Esophagus squamous epithelium (tissue), 5 donors: ENCODE results near the gene PRDX5. TPM values are rescaled to one million over a fixed set of nuclear protein-coding genes. Genes with fewer than 3 reads are reported as not detected.
"Not testable (repeated sequence)": the region's sequence is repeated elsewhere in the genome, so short reads cannot be mapped to it uniquely, and the experiment has no call there.

Experiments
- DNase-seq: peaks from one replicate; lab custom pipeline; 2025; lab: John Stamatoyannopoulos, UW
- H3K27ac ChIP-seq, 4 donors: fragments of 200-600 bp; sonication (generic); one replicate each; pipeline ENCODE4 v1.5.1; 2016 to 2019; ENCODE audit warnings: mild to moderate bottlenecking in 1 of 4
- H3K27me3 ChIP-seq, 4 donors: fragments of 200-600 bp; sonication (generic); 1 replicate in 3 of 4; 2 replicates in 1 of 4; pipeline versions ENCODE4 v1.5.1 to v1.6.0; 2017 to 2021; ENCODE audit warnings: antibody characterized with exemption in 1 of 4
- H3K36me3 ChIP-seq, 3 donors: fragments of 200-600 bp; sonication (generic); one replicate each; pipeline ENCODE4 v1.5.1; 2016 to 2019
- H3K4me1 ChIP-seq, 3 donors: fragments of 200-600 bp; sonication (generic); one replicate each; pipeline ENCODE4 v1.5.1; 2017 to 2019
- H3K4me3 ChIP-seq, 4 donors: fragments of 200-600 bp; sonication (generic); 1 replicate in 3 of 4; 2 replicates in 1 of 4; pipeline ENCODE4 v1.5.1; 2016 to 2019; ENCODE audit warnings: mild to moderate bottlenecking in 2 of 4, moderate library complexity in 1 of 4
- H3K9me3 ChIP-seq, 3 donors: fragments of 200-600 bp; sonication (generic); one replicate each; pipeline ENCODE4 v1.5.1; 2016 to 2019
- CTCF ChIP-seq, 6 experiments: fragments of 450-650 bp in 4 of 6; fragments of 200-600 bp in 2 of 6; sonication (generic) in 2 of 6; IDR thresholded peaks; one replicate each; pipeline ENCODE4 v1.5.1; 2016 to 2019; ENCODE audit warnings: antibody characterized with exemption in 6 of 6, mild to moderate bottlenecking in 4 of 6, moderate library complexity in 4 of 6
- POLR2A ChIP-seq, 4 donors: fragments of 450-650 bp; IDR thresholded peaks; one replicate each; pipeline ENCODE4 v1.6.1; 2017; ENCODE audit warnings: antibody characterized with exemption in 4 of 4, mild to moderate bottlenecking in 4 of 4, moderate library complexity in 3 of 4
- WGBS, 2 donors: methylation state at CpG; one replicate each; pipeline ENCODE4 v1.1.5; 2018; 5-methylcytosine and 5-hydroxymethylcytosine counted together
- intact Hi-C: fragments of 100-400 bp; cut with DNase I; formaldehyde crosslinking; loops from one replicate; pipeline ENCODE4 v1.15.0; 2022
- total RNA-seq, 4 donors: library from RNA; depleted of rRNA; stranded (reverse); fragments of >200 nt; gene quantifications; one replicate each; pipeline ENCODE4 v1.1.0, GENCODE V29; 2016
- donor health status: DM: yes; HTN: yes; CAD: no.

The PRDX5 gene
- total RNA-seq, 4 donors from 2014 or later, result 309 to 602 (median 476) TPM

GRCh38 chr11:64314805-64315561 is 2.9 kb upstream of the PRDX5 start:
- Histone ChIP-seq H3K4me3 (no peak overlapping the region), H3K4me1 (peaks cover 48 to 87% (median 58%) of the 10 kb centered on the region in 3 donors), H3K9me3 (no peaks in the 10 kb centered on the region), H3K27ac (peak overlapping the region in 3 of 4 donors; percentile 48 to 83 (median 72)), H3K27me3 (no peaks in the 10 kb centered on the region), H3K36me3 (peaks cover 7 to 31% (median 26%) of the 10 kb centered on the region in 3 donors)
- WGBS, 2 donors, result 84 to 86% methylated on average over 15 to 18 of the region's 24 CpGs
- intact Hi-C loops, result no loop called here
- DNase-seq, result no peak
- no peak for TF ChIP-seq POLR2A (IDR thresholded peaks at IDR 0.05)
- no peak for TF ChIP-seq CTCF (IDR thresholded peaks at IDR 0.05)

- H3K27me3 ChIP-seq, H3K9me3 ChIP-seq, intact Hi-C loops, DNase-seq: not testable (repeated sequence)
- Histone ChIP-seq H3K4me1 (peaks cover 52 to 87% (median 60%) of the 10 kb centered on the region in 3 donors), H3K27ac (peak overlapping the region; percentile 92 to 99 (median 98)), H3K4me3 (peak overlapping the region in 2 of 4 donors; percentile 76 to 91), H3K36me3 (peaks cover 7 to 38% (median 26%) of the 10 kb centered on the region in 3 donors)
- WGBS, 2 donors, result 40 to 83% methylated on average over 2 to 4 of the region's 25 CpGs
Observed at GRCh38 chr11:64315667-64316526, 2.0 kb upstream of the PRDX5 start.

- Histone ChIP-seq H3K27ac (peak overlapping the region; percentile 92 to 99 (median 98)), H3K9me3 (no peaks in the 10 kb centered on the region), H3K4me3 (peak overlapping the region; percentile 60 to 91 (median 82)), H3K4me1 (peaks cover 49 to 87% (median 56%) of the 10 kb centered on the region in 3 donors), H3K27me3 (no peaks in the 10 kb centered on the region), H3K36me3 (peaks cover 7 to 47% (median 26%) of the 10 kb centered on the region in 3 donors)
- intact Hi-C loops, result no loop called here
- WGBS, 2 donors, result 3 to 9% methylated on average over 15 to 20 of the region's 32 CpGs
- TF ChIP-seq POLR2A (IDR thresholded peaks at IDR 0.05), result no peak
- peak in 2 of 6 experiments; percentile 20 to 44 for TF ChIP-seq CTCF (IDR thresholded peaks at IDR 0.05)
- DNase-seq, result no peak
Observed at GRCh38 chr11:64316672-64317324, 1.1 kb upstream of the PRDX5 start.

- no peaks in the 10 kb centered on the region for H3K27me3 ChIP-seq
- TF ChIP-seq POLR2A (IDR thresholded peaks at IDR 0.05) (peak in 2 of 4 donors; percentile 80 to 86), CTCF (IDR thresholded peaks at IDR 0.05) (no peak)
- peak; percentile 91 for DNase-seq
- H3K27ac ChIP-seq, result peak within 1 kb of the TSS; percentile 92 to 99 (median 98)
- H3K4me1 ChIP-seq, result peaks cover 49 to 87% (median 54%) of the 10 kb centered on the region in 3 donors
- WGBS, 2 donors, result 0% methylated on average over 15 to 34 of the region's 43 CpGs
- peaks cover 11 to 53% (median 26%) of the 10 kb centered on the region in 3 donors for H3K36me3 ChIP-seq
- peak within 1 kb of the TSS; percentile 60 to 91 (median 82) for H3K4me3 ChIP-seq
- intact Hi-C loops, result no loop called here
- no peaks in the 10 kb centered on the region for H3K9me3 ChIP-seq
Observed at GRCh38 chr11:64317325-64317960, 478 bp upstream of the PRDX5 start, which contains the start of gene TRMT112. TSS of gene TRMT112 (minus strand) at chr11:64317559. CDS start at chr11:64317526, 33 bp downstream.
